GM18526 (cell line): ENCODE data around the gene MRPL17.
A peak's percentile ranks its signal among the peaks of the same experiment; 100 is the strongest.

Experiments used
- POLR2A ChIP-seq: IDR thresholded peaks from 3 replicates; pipeline ENCODE4 v1.6.1; 2011; ENCODE audit not compliant: insufficient read length; ENCODE audit errors: extremely low read depth

MRPL17 gene

GRCh38 chr11:6682936-6683861 lies at the start of gene MRPL17:
MRPL17 (minus strand) TSS chr11:6683340; CDS start chr11:6683296, 44 bp downstream.
- TF ChIP-seq POLR2A = peak; percentile 94

DNA sequence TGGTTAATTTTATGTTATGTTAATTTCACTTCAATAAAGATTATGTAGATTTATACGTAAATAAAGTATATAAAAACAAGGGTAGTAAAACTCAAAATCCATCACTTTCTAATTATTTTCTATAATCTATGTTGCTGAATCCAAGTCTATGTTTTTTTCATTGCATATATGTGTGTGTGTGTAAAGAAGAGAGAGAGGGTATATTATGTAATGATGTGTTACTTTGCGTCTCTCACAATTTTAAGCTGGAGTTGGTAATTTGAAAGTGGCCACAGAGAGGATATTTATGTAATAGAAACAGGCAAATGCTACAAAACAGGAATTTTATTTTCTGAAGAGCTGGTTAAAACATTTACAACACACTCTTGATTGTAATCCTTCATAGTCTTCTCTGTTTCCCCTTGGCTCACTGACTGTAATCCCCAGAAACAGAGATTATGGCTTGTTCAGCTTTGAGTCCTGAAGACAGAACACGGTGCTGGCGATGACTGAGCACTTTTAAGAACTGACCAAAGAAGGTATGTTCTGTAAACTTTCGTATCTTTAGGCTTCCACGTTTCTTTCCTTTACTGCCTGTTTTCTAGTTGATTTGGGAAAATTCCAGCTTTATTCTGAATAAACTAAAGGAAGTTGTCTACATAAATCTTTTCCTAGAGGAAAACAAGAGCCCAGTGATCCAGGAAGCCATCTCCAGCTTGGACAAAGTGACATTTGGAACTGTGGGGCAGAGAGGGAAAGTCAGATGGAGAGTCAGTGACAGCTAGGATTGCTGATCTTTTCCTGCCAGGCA lies 45.0 kb upstream of the MRPL17 start:
- TF ChIP-seq POLR2A = no peak

GRCh38 chr11:6725386-6725896 lies 42.3 kb upstream of the MRPL17 start:
- TF ChIP-seq POLR2A = no peak

- no peak for TF ChIP-seq POLR2A
Measured at GRCh38 chr11:6724013-6724412, 40.9 kb upstream of the MRPL17 start.

- no peak for TF ChIP-seq POLR2A
Measured at GRCh38 chr11:6721343-6721742, 38.2 kb upstream of the MRPL17 start.

GRCh38 chr11:6719576-6719975 lies 36.4 kb upstream of the MRPL17 start:
- TF ChIP-seq POLR2A = no peak

- TF ChIP-seq POLR2A = no peak
Measured at GRCh38 chr11:6717426-6717825, 34.3 kb upstream of the MRPL17 start.

- TF ChIP-seq POLR2A = no peak
Measured at GRCh38 chr11:6708876-6709275, 25.7 kb upstream of the MRPL17 start.

DNA sequence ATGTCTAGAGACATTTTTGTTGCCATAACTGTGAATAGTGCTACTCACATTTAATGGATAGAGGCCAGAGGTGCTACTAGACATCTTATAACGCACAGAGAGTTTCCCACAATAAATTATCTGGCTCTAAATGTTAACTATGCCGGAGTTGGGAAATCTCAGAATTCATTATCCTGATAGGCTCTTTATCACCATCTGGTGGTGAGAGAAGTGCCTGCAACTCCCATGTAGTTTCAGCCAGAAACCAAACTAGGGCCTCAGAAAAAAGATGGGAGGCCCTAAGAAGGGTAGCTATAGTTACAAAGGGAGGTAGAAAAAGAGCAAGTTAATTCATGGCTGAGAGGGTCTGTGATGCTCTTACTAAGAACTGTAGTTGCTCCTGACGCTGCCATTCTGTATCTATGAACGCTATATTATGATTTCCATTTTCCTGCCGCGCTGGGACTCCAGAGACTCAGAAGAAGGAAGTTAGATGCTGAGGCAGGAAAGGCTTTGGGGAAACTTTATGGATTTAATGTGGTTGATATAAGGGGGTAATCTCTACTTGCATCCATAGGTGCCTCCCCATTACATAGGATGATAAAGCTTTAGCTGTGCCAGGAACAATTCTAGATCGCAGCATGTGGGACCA lies 22.9 kb upstream of the MRPL17 start:
- no peak for TF ChIP-seq POLR2A

DNA sequence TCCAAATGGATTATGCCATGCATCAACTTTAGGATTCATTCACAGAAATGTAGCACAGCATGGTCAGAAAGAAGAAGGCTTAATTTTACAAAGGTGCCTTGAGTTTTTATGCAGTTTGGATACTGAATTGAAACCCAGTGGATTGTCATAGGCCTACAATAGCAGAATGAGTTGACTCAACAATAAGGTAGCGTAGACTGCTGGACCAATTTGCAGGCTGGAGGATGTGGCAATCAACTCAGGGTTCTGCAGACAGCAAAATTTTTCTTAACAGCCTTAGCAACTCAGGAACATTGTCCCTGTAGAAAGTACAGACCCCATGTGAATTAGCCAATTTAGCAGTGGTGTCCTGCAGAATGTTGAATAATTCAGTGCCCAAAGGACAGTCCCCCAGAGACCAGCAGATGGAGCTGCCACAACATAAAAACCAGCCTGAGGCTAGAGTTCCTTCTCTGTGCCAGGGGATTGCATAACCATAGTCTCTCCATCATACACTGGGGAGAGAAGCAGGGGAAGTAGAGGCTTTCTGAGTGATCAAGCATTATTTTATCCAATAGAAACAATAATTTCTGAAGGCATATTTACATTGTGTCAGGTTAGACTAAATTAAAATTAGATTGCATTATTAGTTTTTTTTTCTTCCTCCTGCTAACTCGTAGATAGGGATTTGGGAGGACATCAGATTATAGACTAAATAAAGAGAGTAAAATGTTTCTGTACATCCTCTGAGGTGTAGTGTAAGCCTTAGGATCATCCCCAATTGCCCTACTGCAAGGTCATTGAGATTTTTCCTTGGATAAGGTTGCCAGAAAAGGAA lies 20.3 kb upstream of the MRPL17 start:
- TF ChIP-seq POLR2A = no peak

DNA sequence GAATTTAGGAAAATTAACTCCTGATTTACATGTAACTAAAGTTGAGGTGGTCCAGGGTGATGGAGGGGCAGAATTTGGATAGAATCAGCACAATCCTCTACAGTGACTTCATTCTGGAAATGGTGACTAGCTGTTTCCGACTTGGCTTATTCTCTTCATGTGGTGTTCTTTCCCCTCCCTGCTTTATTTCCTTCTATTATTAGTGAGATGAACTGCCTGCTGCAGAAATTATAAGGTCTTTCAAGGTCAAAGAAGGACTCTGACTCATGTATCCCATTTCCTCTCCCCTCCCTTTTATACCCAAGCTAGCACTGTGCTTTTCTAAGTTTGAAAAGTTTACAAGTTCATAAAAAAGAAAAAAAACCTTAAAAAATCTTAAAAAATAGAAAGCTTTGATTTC lies 12.2 kb upstream of the MRPL17 start:
- no peak for TF ChIP-seq POLR2A

- TF ChIP-seq POLR2A = no peak
Measured at GRCh38 chr11:6694229-6694535, 11.0 kb upstream of the MRPL17 start.

- no peak for TF ChIP-seq POLR2A
Measured at GRCh38 chr11:6693342-6694228, 10.4 kb upstream of the MRPL17 start.

GRCh38 chr11:6692128-6692527 lies 9.0 kb upstream of the MRPL17 start:
- TF ChIP-seq POLR2A = no peak

GRCh38 chr11:6687876-6688275 lies 4.7 kb upstream of the MRPL17 start:
- no peak for TF ChIP-seq POLR2A
